Suppressor macrophage treated with lipopolysaccharide for 1 hour (primary cell): ENCODE data around the gene KIF4A.
A peak's percentile ranks its signal among the peaks of the same experiment; 100 is the strongest.

Experiments
- DNase-seq, 3 donors: peaks; one replicate each; pipeline ENCODE4 v3.0.0-alpha.2; 2020 to 2022

Gene KIF4A

GRCh38 chrX:70439016-70439415, 149.1 kb downstream of the KIF4A start:
- no peak for DNase-seq

- DNase-seq, result no peak
These were observed 152.3 kb downstream of the KIF4A start for GRCh38 chrX:70442224-70442623.

GRCh38 chrX:70444326-70444945, 154.5 kb downstream of the KIF4A start, which contains the start of gene DLG3:
DLG3 (plus strand) TSS chrX:70444835; CDS start chrX:70445202, 367 bp downstream.
- DNase-seq, result no peak

GRCh38 chrX:70444946-70445656, 155.2 kb downstream of the KIF4A start:
- no peak for DNase-seq

GRCh38 chrX:70445951-70446350, 156.0 kb downstream of the KIF4A start:
- DNase-seq, result no peak

- no peak for DNase-seq
These were observed 156.8 kb downstream of the KIF4A start for GRCh38 chrX:70446380-70447350.

- DNase-seq, result no peak
These were observed 159.6 kb downstream of the KIF4A start for GRCh38 chrX:70449457-70449966.

- DNase-seq, result peak; percentile 23 to 65 (median 47)
These were observed 162.3 kb downstream of the KIF4A start for GRCh38 chrX:70452143-70452733.

- no peak for DNase-seq
These were observed 163.2 kb downstream of the KIF4A start for GRCh38 chrX:70453024-70453618.

- peak; percentile 24 to 60 (median 53) for DNase-seq
These were observed 164.8 kb downstream of the KIF4A start for GRCh38 chrX:70454441-70455365.

- no peak for DNase-seq
These were observed 165.7 kb downstream of the KIF4A start for GRCh38 chrX:70455366-70456202.

- DNase-seq, result no peak
These were observed 166.4 kb downstream of the KIF4A start for GRCh38 chrX:70456256-70456655.

- DNase-seq, result no peak
These were observed 171.1 kb downstream of the KIF4A start for GRCh38 chrX:70461026-70461425.

- DNase-seq, result no peak
These were observed 174.1 kb downstream of the KIF4A start for GRCh38 chrX:70464051-70464450.

- no peak for DNase-seq
These were observed 177.1 kb downstream of the KIF4A start for GRCh38 chrX:70466968-70467367.

GRCh38 chrX:70468709-70469108, 178.8 kb downstream of the KIF4A start:
- DNase-seq, result no peak
